ELR (cell line): ENCODE data around the gene RIN3.

Source experiments
- DNase-seq: peaks from one replicate; pipeline ENCODE4 v3.0.0-alpha.2; 2015; ENCODE audit warnings: low read depth

RIN3 gene

GRCh38 chr14:92556863-92557543 lies 43.4 kb downstream of the RIN3 start:
- DNase-seq, result no peak

GRCh38 chr14:92557544-92557912 lies 43.9 kb downstream of the RIN3 start:
- DNase-seq, result no peak

DNA sequence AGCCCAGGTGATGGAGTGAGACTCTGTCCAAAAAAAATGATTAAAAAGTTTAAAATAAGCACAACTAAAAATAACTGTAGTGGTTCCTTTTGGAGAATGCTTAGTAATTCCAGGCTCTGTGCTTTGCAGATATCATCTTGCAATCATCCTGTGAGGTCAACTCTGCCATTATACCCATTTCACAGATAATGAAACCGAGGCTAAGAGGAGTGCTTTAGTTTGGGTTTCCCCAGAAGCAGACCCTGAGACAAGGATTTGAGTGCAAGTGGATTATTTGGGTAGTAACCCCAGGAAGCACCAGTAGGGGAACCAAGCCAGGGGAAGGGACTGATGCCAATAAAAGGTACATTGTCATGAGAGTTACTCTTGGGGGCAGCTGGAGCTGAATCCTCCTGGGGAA lies 44.7 kb downstream of the RIN3 start:
- DNase-seq, result no peak

- no peak for DNase-seq
Measured at GRCh38 chr14:92559486-92559885, 45.9 kb downstream of the RIN3 start.

DNA sequence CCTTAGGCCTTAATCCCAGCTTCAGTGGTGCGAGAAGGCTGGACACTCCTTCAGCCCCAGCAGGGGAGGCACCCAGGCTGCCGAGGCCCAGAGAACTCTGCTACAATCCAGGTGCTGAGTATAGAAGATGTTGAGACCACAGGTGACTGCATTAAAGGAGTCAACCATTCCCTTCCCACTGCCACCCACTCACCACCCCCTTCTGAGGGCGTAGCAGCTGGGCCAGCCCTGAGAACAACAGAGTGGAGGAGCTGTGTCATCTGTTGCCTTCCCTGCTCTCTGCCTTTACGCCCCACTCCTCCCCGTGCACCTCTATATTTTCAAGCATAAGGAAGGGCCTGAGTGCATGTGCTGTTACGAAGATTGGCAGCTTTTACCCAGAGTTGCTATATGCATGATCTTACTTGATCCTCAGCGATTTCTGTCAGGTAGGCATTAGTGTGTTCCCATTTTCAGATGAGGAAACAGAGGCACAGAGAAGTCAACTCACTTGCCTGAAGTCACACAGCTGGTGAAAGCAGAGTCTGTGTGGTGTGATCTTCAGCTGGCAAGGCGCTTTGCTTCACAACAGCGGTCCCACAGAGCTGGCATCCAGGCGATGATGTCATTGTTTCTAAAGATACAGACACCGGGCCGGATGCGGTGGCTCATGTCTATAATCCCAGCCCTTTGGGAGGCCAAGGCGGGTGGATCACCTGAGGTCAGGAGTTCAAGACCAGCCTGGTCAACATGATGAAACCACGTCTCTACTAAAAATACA lies 46.7 kb downstream of the RIN3 start:
- DNase-seq, result no peak

GRCh38 chr14:92561906-92562479 lies 48.4 kb downstream of the RIN3 start:
- no peak for DNase-seq

- DNase-seq, result peak; percentile 30
Measured at GRCh38 chr14:92563359-92563758, 49.8 kb downstream of the RIN3 start.

DNA sequence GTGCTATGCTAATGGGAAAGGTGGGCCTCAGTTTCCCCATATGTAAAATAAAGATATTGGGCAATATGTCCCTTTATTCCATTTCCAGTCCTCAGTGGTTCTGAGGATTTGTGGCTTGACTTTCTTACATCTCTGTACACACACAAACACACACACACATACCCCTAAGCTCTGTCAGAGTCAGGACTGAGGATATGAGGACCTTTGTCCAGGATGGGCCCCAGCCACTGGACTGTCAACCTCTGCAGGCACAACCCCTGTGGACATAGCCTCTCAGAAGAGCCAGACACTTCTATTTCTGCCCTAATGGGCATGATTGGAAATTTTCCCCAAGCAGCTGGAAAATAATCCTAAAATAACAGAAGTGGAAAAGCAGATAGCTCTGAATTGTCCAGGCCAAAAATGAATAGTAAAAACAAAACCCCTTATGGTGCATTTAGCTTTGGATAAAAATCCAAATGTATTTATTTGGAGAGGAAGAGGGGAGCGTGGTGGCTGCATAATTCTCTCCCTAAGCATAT lies 50.2 kb downstream of the RIN3 start:
- DNase-seq, result no peak

DNA sequence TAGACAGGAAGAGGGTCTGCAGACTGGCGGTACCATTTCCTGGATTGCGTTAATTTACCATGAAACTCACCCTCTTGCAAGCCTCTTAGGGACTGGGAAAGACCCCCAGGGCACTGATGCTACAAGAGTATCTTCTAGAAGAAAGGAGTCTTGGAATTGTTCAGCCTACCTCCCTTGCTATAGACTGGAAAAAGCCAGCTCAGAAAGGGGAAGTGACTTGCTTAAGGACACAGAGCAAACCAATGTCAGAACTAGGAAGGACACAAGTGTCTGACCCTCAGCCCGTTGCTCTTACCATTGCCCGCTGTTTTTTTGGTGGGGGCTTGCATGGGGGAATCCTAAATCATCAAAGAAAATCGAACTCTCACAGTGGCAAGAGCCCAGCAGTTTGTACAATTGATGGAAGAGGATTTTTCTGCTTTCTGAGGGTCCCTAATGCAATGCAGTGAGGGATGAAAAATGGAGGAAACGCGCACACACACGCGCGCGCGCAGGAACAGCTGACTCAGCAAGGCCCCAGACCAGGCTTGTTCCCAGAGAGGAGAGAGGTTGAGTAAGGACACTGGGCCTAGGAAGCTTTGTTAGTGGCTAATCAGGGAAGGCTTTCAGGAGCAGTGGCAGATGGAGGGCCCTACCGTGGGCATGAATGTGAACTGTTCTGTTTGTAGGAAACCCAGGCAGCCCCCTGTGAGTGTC lies 50.9 kb downstream of the RIN3 start:
- DNase-seq, result no peak

- no peak for DNase-seq
Measured at GRCh38 chr14:92565040-92565717, 51.6 kb downstream of the RIN3 start.

- DNase-seq, result no peak
Measured at GRCh38 chr14:92565718-92566115, 52.1 kb downstream of the RIN3 start.

DNA sequence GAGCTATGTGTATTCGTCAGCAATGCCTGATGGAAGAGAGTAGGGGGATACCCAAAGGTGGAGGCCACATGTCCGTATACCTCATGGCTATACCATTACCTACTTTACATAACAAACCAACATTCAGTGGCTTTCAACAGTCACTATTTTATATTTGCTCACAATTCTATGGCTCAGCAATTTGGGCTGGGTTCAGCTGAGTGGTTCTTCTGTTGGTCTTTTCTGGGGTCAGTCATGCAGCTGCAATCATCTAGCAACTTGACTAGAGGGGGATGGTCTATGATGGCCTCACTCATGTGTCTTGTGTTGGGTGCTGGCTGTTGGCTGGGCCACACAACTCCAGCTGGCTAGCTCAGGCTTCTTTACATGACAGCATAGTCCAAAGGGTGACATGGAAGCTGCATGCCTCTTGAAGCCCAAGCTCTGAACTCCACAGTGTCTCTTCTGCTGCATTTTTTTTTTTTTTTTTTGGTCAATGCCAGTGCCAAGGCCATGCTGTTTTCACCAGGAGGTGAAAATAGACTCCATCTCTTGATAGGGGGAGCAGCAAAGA lies 53.7 kb downstream of the RIN3 start:
- DNase-seq, result no peak

GRCh38 chr14:92568621-92569479 lies 55.3 kb downstream of the RIN3 start:
- DNase-seq, result no peak

- no peak for DNase-seq
Measured at GRCh38 chr14:92570674-92571262, 57.2 kb downstream of the RIN3 start.

DNA sequence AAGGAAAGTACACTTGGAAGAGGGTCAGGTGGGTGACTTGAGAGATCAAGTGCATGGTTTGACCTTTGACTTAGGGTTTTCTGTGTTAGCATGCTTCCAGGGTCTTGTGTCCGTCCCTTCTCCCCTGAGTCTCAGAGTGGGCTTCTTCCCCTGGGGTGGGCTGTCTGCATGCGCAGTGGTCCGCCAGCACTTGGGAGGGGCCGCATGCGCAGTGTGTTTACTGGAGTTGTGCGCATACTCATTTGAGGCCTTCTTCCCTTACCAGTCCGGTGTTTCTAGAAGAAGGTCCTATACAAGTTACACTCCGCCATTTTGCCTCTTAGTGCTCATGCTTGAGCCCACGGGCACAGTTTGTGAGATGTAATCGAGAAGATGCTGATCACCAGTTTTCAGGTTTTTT lies 58.5 kb downstream of the RIN3 start:
- no peak for DNase-seq

- DNase-seq, result no peak
Measured at GRCh38 chr14:92573761-92574498, 60.3 kb downstream of the RIN3 start.

DNA sequence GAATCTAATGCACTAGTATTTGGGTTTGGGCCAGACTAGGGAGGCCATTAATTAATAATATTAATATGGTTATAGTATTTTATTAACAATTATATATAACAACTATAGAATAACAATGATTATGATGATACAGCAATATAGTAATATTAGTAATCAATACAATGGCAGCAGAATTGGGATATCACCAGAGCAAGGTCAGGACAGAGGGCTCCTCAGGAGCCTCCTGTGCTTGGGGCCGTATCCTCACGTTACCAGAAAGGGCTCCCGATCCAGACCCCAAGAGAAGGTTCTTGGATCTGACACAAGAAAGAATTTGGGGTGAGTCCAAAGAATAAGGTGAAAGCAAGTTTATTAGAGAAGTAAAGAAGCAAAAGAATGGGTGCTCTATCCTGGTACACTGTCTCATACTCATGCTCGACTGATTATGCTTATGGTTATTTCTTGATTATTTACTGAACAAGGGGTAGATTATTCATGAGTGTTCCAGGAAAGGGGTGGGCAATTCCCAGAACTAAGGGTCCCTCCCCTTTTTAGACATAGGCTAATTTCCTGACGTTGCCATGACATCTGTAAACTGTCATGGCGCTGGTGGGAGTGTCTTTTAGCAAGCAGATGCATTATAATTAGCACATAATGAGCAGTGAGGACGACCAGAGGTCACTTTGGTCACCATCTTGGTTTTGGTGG lies 61.6 kb downstream of the RIN3 start:
- DNase-seq, result no peak

- DNase-seq, result no peak
Measured at GRCh38 chr14:92575748-92576303, 62.2 kb downstream of the RIN3 start.

DNA sequence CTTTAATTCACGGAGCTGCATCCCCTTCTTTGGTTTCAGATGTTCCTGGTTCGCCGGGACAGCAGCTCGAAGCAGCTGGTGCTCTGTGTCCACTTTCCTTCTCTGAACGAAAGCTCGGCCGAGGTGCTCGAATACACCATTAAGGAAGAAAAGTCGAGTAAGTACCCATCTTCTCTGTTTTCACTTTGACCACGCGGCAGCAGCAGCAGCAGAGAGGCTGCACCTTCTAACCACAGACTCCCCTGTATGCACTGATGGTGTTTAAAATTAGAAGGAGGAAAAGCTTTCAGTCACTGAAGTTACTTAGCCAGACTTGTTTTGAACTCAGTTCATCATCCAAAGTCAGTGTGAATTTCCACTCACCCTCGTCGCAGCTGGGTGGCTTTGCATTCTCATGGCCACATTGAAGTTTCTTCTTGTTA lies 63.8 kb downstream of the RIN3 start:
- no peak for DNase-seq
